GM03348 (cell line): ENCODE measurements around the gene EIF5B.
"Not testable (repeated sequence)": the region's sequence is repeated elsewhere in the genome, so short reads cannot be mapped to it uniquely, and the experiment has no call there.

Experiments used
- DNase-seq: peaks from one replicate; pipeline ENCODE4 v3.0.0; 2012; ENCODE audit warnings: low spot score

The EIF5B gene

GRCh38 chr2:99337113-99338028 lies at the start of gene EIF5B:
Gene EIF5B, plus strand, starts transcription at chr2:99337389. Its CDS starts 166 bp downstream, at chr2:99337555.
- peak; percentile 97 for DNase-seq

GRCh38 chr2:99297994-99298393 lies 39.2 kb upstream of the EIF5B start:
- DNase-seq: no peak

GRCh38 chr2:99299580-99299979 lies 37.6 kb upstream of the EIF5B start:
- DNase-seq: no peak

GRCh38 chr2:99301097-99301496 lies 36.1 kb upstream of the EIF5B start, which contains the start of gene LYG1:
Gene LYG1, minus strand, starts transcription at chr2:99301197. Its CDS starts 5,527 bp downstream, at chr2:99295670.
- DNase-seq: not testable (repeated sequence)

- DNase-seq: no peak
Measured at GRCh38 chr2:99317161-99317872, 19.9 kb upstream of the EIF5B start.

- not testable (repeated sequence) for DNase-seq
Measured at GRCh38 chr2:99317873-99318200, 19.4 kb upstream of the EIF5B start.

GRCh38 chr2:99325384-99325783 lies 11.8 kb upstream of the EIF5B start:
- DNase-seq: no peak

GRCh38 chr2:99335911-99336803 lies 1.0 kb upstream of the EIF5B start, which contains the start of gene TXNDC9:
Gene TXNDC9, minus strand, starts transcription at chr2:99336333. Its CDS starts 3,123 bp downstream, at chr2:99333210.
- DNase-seq: peak; percentile 99

GRCh38 chr2:99336804-99337112 lies 431 bp upstream of the EIF5B start:
- DNase-seq: no peak

- DNase-seq: peak; percentile 14
Measured at GRCh38 chr2:99338029-99338585, 918 bp downstream of the EIF5B start.

GRCh38 chr2:99340669-99341236 lies 3.6 kb downstream of the EIF5B start:
- DNase-seq: no peak

- no peak for DNase-seq
Measured at GRCh38 chr2:99342536-99342935, 5.3 kb downstream of the EIF5B start.

GRCh38 chr2:99345446-99345845 lies 8.3 kb downstream of the EIF5B start:
- DNase-seq: not testable (repeated sequence)

- no peak for DNase-seq
Measured at GRCh38 chr2:99346218-99346617, 9.0 kb downstream of the EIF5B start.

- no peak for DNase-seq
Measured at GRCh38 chr2:99348173-99348572, 11.0 kb downstream of the EIF5B start.

GRCh38 chr2:99350194-99350593 lies 13.0 kb downstream of the EIF5B start:
- DNase-seq: no peak

GRCh38 chr2:99354070-99354469 lies 16.9 kb downstream of the EIF5B start:
- DNase-seq: peak; percentile 29

GRCh38 chr2:99354825-99355224 lies 17.6 kb downstream of the EIF5B start:
- DNase-seq: not testable (repeated sequence)

GRCh38 chr2:99356853-99357252 lies 19.7 kb downstream of the EIF5B start:
- DNase-seq: no peak

GRCh38 chr2:99365661-99366060 lies 28.5 kb downstream of the EIF5B start:
- DNase-seq: no peak

GRCh38 chr2:99368854-99369253 lies 31.7 kb downstream of the EIF5B start:
- not testable (repeated sequence) for DNase-seq
